ENCODE results near the gene OAT. TPM values are rescaled to one million over a fixed set of nuclear protein-coding genes. Genes with fewer than 3 reads are reported as not detected.
"Not testable (repeated sequence)": the region's sequence is repeated elsewhere in the genome, so short reads cannot be mapped to it uniquely, and the experiment has no call there.

The OAT gene
- total and polyA plus RNA-seq, 4 donors: 105 to 235 (median 114) TPM

- Histone ChIP-seq H3K27ac (ENCODE audit: low read depth in 1 of 2, low read length in 2 of 2) (no peak overlapping the region), H3K9me3 (ENCODE audit: control insufficient read depth, low read length) (no peaks in the 10 kb centered on the region), H3K4me1 (ENCODE audit: control insufficient read depth in 1 of 2, insufficient read depth in 2 of 2, low read length in 2 of 2) (no peaks in the 10 kb centered on the region), H3K27me3 (ENCODE audit: control insufficient read depth in 1 of 2, insufficient read depth in 2 of 2, low read length in 1 of 2) (peaks cover 0 to 2% of the 10 kb centered on the region in 2 donors), H3K4me3 (ENCODE audit: low read length in 2 of 2) (no peak overlapping the region), H3K36me3 (ENCODE audit: control insufficient read depth in 1 of 2, insufficient read depth in 2 of 2, low read length in 1 of 2) (no peaks in the 10 kb centered on the region)
- WGBS, 2 donors: 1 to 2% methylated on average over 58 to 59 of the region's 59 CpGs
- ATAC-seq (ENCODE audit: low FRiP score): no peak
- intact Hi-C loops (cut with DNase I): no loop called here
- DNase-seq: no peak
Observed at GRCh38 chr10:124449170-124450011, 30.7 kb upstream of the OAT start.

- intact Hi-C loops (cut with DNase I): no loop called here
Observed at GRCh38 chr10:124448696-124449169, 30.0 kb upstream of the OAT start.

GRCh38 chr10:124447751-124448466 is 29.2 kb upstream of the OAT start:
- intact Hi-C loops (cut with DNase I): no loop called here
- WGBS, 2 donors: 4 to 5% methylated on average over 47 to 60 of the region's 60 CpGs
- peaks cover 0 to 2% of the 10 kb centered on the region in 2 donors for H3K27me3 ChIP-seq (ENCODE audit: control insufficient read depth in 1 of 2, insufficient read depth in 2 of 2, low read length in 1 of 2)
- H3K4me3 ChIP-seq (ENCODE audit: low read length in 2 of 2): no peak overlapping the region
- H3K36me3 ChIP-seq (ENCODE audit: control insufficient read depth in 1 of 2, insufficient read depth in 2 of 2, low read length in 1 of 2): no peaks in the 10 kb centered on the region
- H3K4me1 ChIP-seq (ENCODE audit: control insufficient read depth in 1 of 2, insufficient read depth in 2 of 2, low read length in 2 of 2): no peaks in the 10 kb centered on the region
- no peaks in the 10 kb centered on the region for H3K9me3 ChIP-seq (ENCODE audit: control insufficient read depth, low read length)
- ATAC-seq (ENCODE audit: low FRiP score) (no peak), DNase-seq (peak in 1 of 2 donors; percentile 64)
- H3K27ac ChIP-seq (ENCODE audit: low read depth in 1 of 2, low read length in 2 of 2): no peak overlapping the region

More at GRCh38 chr10:124448696-124449169, 30.0 kb upstream of the OAT start:
- H3K4me3 ChIP-seq (ENCODE audit: low read length in 2 of 2): no peak overlapping the region
- no peaks in the 10 kb centered on the region for H3K4me1 ChIP-seq (ENCODE audit: control insufficient read depth in 1 of 2, insufficient read depth in 2 of 2, low read length in 2 of 2)
- WGBS, 2 donors: 3 to 4% methylated on average over 25 to 26 of the region's 26 CpGs
- no peaks in the 10 kb centered on the region for H3K9me3 ChIP-seq (ENCODE audit: control insufficient read depth, low read length)
- ATAC-seq (ENCODE audit: low FRiP score) (no peak), DNase-seq (peak in 1 of 2 donors; percentile 47)
- H3K36me3 ChIP-seq (ENCODE audit: control insufficient read depth in 1 of 2, insufficient read depth in 2 of 2, low read length in 1 of 2): no peaks in the 10 kb centered on the region
- H3K27me3 ChIP-seq (ENCODE audit: control insufficient read depth in 1 of 2, insufficient read depth in 2 of 2, low read length in 1 of 2): peaks cover 0 to 2% of the 10 kb centered on the region in 2 donors
- no peak overlapping the region for H3K27ac ChIP-seq (ENCODE audit: low read depth in 1 of 2, low read length in 2 of 2)

- Histone ChIP-seq H3K36me3 (ENCODE audit: control insufficient read depth in 1 of 2, insufficient read depth in 2 of 2, low read length in 1 of 2) (no peaks in the 10 kb centered on the region), H3K4me1 (ENCODE audit: control insufficient read depth in 1 of 2, insufficient read depth in 2 of 2, low read length in 2 of 2) (no peaks in the 10 kb centered on the region), H3K27ac (ENCODE audit: low read depth in 1 of 2, low read length in 2 of 2) (no peak overlapping the region), H3K4me3 (ENCODE audit: low read length in 2 of 2) (no peak overlapping the region), H3K9me3 (ENCODE audit: control insufficient read depth, low read length) (no peaks in the 10 kb centered on the region), H3K27me3 (ENCODE audit: control insufficient read depth in 1 of 2, insufficient read depth in 2 of 2, low read length in 1 of 2) (peaks cover 0 to 2% of the 10 kb centered on the region in 2 donors)
- peak in 1 of 2 donors; percentile 51 for DNase-seq
- intact Hi-C loops (cut with DNase I): no loop called here
- 12 to 13% methylated on average over 66 to 71 of the region's 71 CpGs for WGBS, 2 donors
- ATAC-seq (ENCODE audit: low FRiP score): no peak
Observed at GRCh38 chr10:124446830-124447750, 28.4 kb upstream of the OAT start.

GRCh38 chr10:124441694-124442093 is 23.0 kb upstream of the OAT start:
- DNase-seq; ATAC-seq (ENCODE audit: low FRiP score); H3K4me3 ChIP-seq (ENCODE audit: low read length in 2 of 2); H3K27ac ChIP-seq (ENCODE audit: low read depth in 1 of 2, low read length in 2 of 2); H3K36me3 ChIP-seq (ENCODE audit: control insufficient read depth in 1 of 2, insufficient read depth in 2 of 2, low read length in 1 of 2); H3K4me1 ChIP-seq (ENCODE audit: control insufficient read depth in 1 of 2, insufficient read depth in 2 of 2, low read length in 2 of 2); H3K27me3 ChIP-seq (ENCODE audit: control insufficient read depth in 1 of 2, insufficient read depth in 2 of 2, low read length in 1 of 2); intact Hi-C loops (cut with DNase I); H3K9me3 ChIP-seq (ENCODE audit: control insufficient read depth, low read length): not testable (repeated sequence)
- whole genome bisulfite sequencing, 2 donors: 85 to 93% methylated on average over 5 of the region's 5 CpGs

- DNase-seq (no peak), ATAC-seq (ENCODE audit: low FRiP score) (no peak)
- 95 to 96% methylated on average over 8 of the region's 8 CpGs for WGBS, 2 donors
Observed at GRCh38 chr10:124436191-124436638, 17.5 kb upstream of the OAT start.

GRCh38 chr10:124435683-124436082 is 17.0 kb upstream of the OAT start:
- intact Hi-C loops (cut with DNase I); ATAC-seq (ENCODE audit: low FRiP score); DNase-seq; H3K36me3 ChIP-seq (ENCODE audit: control insufficient read depth in 1 of 2, insufficient read depth in 2 of 2, low read length in 1 of 2); H3K9me3 ChIP-seq (ENCODE audit: control insufficient read depth, low read length); H3K4me1 ChIP-seq (ENCODE audit: control insufficient read depth in 1 of 2, insufficient read depth in 2 of 2, low read length in 2 of 2); H3K4me3 ChIP-seq (ENCODE audit: low read length in 2 of 2); H3K27me3 ChIP-seq (ENCODE audit: control insufficient read depth in 1 of 2, insufficient read depth in 2 of 2, low read length in 1 of 2); H3K27ac ChIP-seq (ENCODE audit: low read depth in 1 of 2, low read length in 2 of 2): not testable (repeated sequence)
- WGBS, 2 donors: 90 to 95% methylated on average over 4 of the region's 4 CpGs

More at GRCh38 chr10:124436191-124436638, 17.5 kb upstream of the OAT start:
- H3K36me3 ChIP-seq (ENCODE audit: control insufficient read depth in 1 of 2, insufficient read depth in 2 of 2, low read length in 1 of 2): no peaks in the 10 kb centered on the region
- no peaks in the 10 kb centered on the region for H3K4me1 ChIP-seq (ENCODE audit: control insufficient read depth in 1 of 2, insufficient read depth in 2 of 2, low read length in 2 of 2)
- H3K27ac ChIP-seq (ENCODE audit: low read depth in 1 of 2, low read length in 2 of 2): no peak overlapping the region
- no peak overlapping the region for H3K4me3 ChIP-seq (ENCODE audit: low read length in 2 of 2)
- H3K9me3 ChIP-seq (ENCODE audit: control insufficient read depth, low read length): no peaks in the 10 kb centered on the region
- no peaks in the 10 kb centered on the region for H3K27me3 ChIP-seq (ENCODE audit: control insufficient read depth in 1 of 2, insufficient read depth in 2 of 2, low read length in 1 of 2)
- intact Hi-C loops (cut with DNase I): no loop called here

GRCh38 chr10:124433461-124433860 is 14.7 kb upstream of the OAT start:
- DNase-seq (no peak), ATAC-seq (ENCODE audit: low FRiP score) (no peak)
- H3K36me3 ChIP-seq (ENCODE audit: control insufficient read depth in 1 of 2, insufficient read depth in 2 of 2, low read length in 1 of 2): no peaks in the 10 kb centered on the region
- H3K4me3 ChIP-seq (ENCODE audit: low read length in 2 of 2): no peak overlapping the region
- no peaks in the 10 kb centered on the region for H3K4me1 ChIP-seq (ENCODE audit: control insufficient read depth in 1 of 2, insufficient read depth in 2 of 2, low read length in 2 of 2)
- intact Hi-C loops (cut with DNase I): no loop called here
- no peaks in the 10 kb centered on the region for H3K27me3 ChIP-seq (ENCODE audit: control insufficient read depth in 1 of 2, insufficient read depth in 2 of 2, low read length in 1 of 2)
- peaks cover 1% of the 10 kb centered on the region for H3K9me3 ChIP-seq (ENCODE audit: control insufficient read depth, low read length)
- no peak overlapping the region for H3K27ac ChIP-seq (ENCODE audit: low read depth in 1 of 2, low read length in 2 of 2)
- 84 to 86% methylated on average over 3 of the region's 3 CpGs for WGBS, 2 donors
